Esophagus squamous epithelium (tissue), 5 donors: ENCODE results near the gene MOK. TPM values are rescaled to one million over a fixed set of nuclear protein-coding genes. Genes with fewer than 3 reads are reported as not detected.

ENCODE experiments used
- DNase-seq: peaks from one replicate; lab custom pipeline; 2025; lab: John Stamatoyannopoulos, UW
- H3K27ac ChIP-seq, 4 donors: fragments of 200-600 bp; sonication (generic); one replicate each; pipeline ENCODE4 v1.5.1; 2016 to 2019; ENCODE audit warnings: mild to moderate bottlenecking in 1 of 4
- H3K27me3 ChIP-seq, 4 donors: fragments of 200-600 bp; sonication (generic); 1 replicate in 3 of 4; 2 replicates in 1 of 4; pipeline versions ENCODE4 v1.5.1 to v1.6.0; 2017 to 2021; ENCODE audit warnings: antibody characterized with exemption in 1 of 4
- H3K36me3 ChIP-seq, 3 donors: fragments of 200-600 bp; sonication (generic); one replicate each; pipeline ENCODE4 v1.5.1; 2016 to 2019
- H3K4me1 ChIP-seq, 3 donors: fragments of 200-600 bp; sonication (generic); one replicate each; pipeline ENCODE4 v1.5.1; 2017 to 2019
- H3K4me3 ChIP-seq, 4 donors: fragments of 200-600 bp; sonication (generic); 1 replicate in 3 of 4; 2 replicates in 1 of 4; pipeline ENCODE4 v1.5.1; 2016 to 2019; ENCODE audit warnings: mild to moderate bottlenecking in 2 of 4, moderate library complexity in 1 of 4
- H3K9me3 ChIP-seq, 3 donors: fragments of 200-600 bp; sonication (generic); one replicate each; pipeline ENCODE4 v1.5.1; 2016 to 2019
- POLR2A ChIP-seq, 4 donors: fragments of 450-650 bp; IDR thresholded peaks; one replicate each; pipeline ENCODE4 v1.6.1; 2017; ENCODE audit warnings: antibody characterized with exemption in 4 of 4, mild to moderate bottlenecking in 4 of 4, moderate library complexity in 3 of 4
- WGBS, 2 donors: methylation state at CpG; one replicate each; pipeline ENCODE4 v1.1.5; 2018; 5-methylcytosine and 5-hydroxymethylcytosine counted together
- intact Hi-C: fragments of 100-400 bp; cut with DNase I; formaldehyde crosslinking; loops from one replicate; pipeline ENCODE4 v1.15.0; 2022
- total RNA-seq, 4 donors: library from RNA; depleted of rRNA; stranded (reverse); fragments of >200 nt; gene quantifications; one replicate each; pipeline ENCODE4 v1.1.0, GENCODE V29; 2016
- TF ChIP-seq, protein P1 (sequence below), 6 experiments: fragments of 450-650 bp in 4 of 6; fragments of 200-600 bp in 2 of 6; sonication (generic) in 2 of 6; IDR thresholded peaks; one replicate each; pipeline ENCODE4 v1.5.1; 2016 to 2019; ENCODE audit warnings: antibody characterized with exemption in 6 of 6, mild to moderate bottlenecking in 4 of 6, moderate library complexity in 4 of 6
- donor health status: DM: yes; HTN: yes; CAD: no.

Gene MOK
- total RNA-seq, 4 donors from 2014 or later = 6.2 to 8.3 (median 6.4) TPM

DNA sequence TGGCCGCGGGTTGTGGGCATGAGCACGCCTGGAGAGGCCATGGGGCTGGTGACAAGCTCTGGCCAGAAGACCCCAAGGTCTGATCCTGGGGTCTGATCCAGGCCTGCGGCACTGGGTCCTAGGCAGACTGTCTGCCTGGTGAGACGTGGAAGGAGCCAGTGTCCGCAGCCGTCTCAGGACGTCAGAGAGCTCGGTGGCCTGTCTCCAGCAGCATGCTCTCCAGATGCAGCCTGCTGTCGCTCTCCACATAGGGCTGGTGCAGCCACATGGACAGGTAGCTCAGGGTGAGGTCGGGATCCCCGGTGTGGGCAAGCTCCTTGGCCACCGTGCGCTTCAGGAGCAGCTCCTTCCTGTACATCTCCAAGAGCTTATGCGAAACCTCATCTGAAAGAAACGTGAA lies 43.4 kb upstream of the MOK start:
- H3K4me3 ChIP-seq = no peak overlapping the region
- WGBS, 2 donors = 82 to 87% methylated on average over 4 to 10 of the region's 16 CpGs
- TF ChIP-seq, protein P1, sequence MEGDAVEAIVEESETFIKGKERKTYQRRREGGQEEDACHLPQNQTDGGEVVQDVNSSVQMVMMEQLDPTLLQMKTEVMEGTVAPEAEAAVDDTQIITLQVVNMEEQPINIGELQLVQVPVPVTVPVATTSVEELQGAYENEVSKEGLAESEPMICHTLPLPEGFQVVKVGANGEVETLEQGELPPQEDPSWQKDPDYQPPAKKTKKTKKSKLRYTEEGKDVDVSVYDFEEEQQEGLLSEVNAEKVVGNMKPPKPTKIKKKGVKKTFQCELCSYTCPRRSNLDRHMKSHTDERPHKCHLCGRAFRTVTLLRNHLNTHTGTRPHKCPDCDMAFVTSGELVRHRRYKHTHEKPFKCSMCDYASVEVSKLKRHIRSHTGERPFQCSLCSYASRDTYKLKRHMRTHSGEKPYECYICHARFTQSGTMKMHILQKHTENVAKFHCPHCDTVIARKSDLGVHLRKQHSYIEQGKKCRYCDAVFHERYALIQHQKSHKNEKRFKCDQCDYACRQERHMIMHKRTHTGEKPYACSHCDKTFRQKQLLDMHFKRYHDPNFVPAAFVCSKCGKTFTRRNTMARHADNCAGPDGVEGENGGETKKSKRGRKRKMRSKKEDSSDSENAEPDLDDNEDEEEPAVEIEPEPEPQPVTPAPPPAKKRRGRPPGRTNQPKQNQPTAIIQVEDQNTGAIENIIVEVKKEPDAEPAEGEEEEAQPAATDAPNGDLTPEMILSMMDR (IDR thresholded peaks at IDR 0.05) = no peak
- no peak for TF ChIP-seq POLR2A (IDR thresholded peaks at IDR 0.05)
- no peak overlapping the region for H3K27ac ChIP-seq
- H3K27me3 ChIP-seq = no peaks in the 10 kb centered on the region
- no peaks in the 10 kb centered on the region for H3K9me3 ChIP-seq
- peaks cover 0 to 6% (median 0%) of the 10 kb centered on the region in 3 donors for H3K4me1 ChIP-seq
- intact Hi-C loops = no loop called here
- H3K36me3 ChIP-seq = peaks cover 0 to 100% (median 48%) of the 10 kb centered on the region in 3 donors
- DNase-seq = no peak

DNA sequence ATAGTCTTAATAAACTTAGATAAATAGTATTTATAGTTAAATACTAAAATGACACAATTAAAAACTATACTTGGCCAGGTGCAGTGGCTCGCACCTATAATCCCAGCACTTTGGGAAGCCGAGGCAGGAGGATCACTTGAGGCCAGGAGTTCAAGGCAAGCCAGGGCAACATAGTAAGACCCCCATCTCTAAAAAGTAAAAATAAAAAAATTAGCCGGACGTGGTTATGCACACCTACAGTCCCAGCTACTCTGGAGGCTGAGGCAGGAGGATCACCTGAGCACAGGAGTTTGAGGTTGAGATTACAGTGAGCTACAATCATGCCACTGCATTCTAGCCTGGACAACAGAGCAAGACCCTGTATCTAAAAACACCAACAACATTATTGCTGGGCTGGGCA lies 41.7 kb upstream of the MOK start:
- no peak for DNase-seq
- intact Hi-C loops = no loop called here
- TF ChIP-seq POLR2A (IDR thresholded peaks at IDR 0.05) = no peak
- WGBS, 2 donors = 90 to 98% methylated on average over 4 of the region's 4 CpGs
- Histone ChIP-seq H3K36me3 (peaks cover 0 to 100% (median 51%) of the 10 kb centered on the region in 3 donors), H3K27ac (no peak overlapping the region), H3K27me3 (no peaks in the 10 kb centered on the region), H3K4me1 (peaks cover 0 to 1% (median 0%) of the 10 kb centered on the region in 3 donors), H3K9me3 (no peaks in the 10 kb centered on the region), H3K4me3 (no peak overlapping the region)

DNA sequence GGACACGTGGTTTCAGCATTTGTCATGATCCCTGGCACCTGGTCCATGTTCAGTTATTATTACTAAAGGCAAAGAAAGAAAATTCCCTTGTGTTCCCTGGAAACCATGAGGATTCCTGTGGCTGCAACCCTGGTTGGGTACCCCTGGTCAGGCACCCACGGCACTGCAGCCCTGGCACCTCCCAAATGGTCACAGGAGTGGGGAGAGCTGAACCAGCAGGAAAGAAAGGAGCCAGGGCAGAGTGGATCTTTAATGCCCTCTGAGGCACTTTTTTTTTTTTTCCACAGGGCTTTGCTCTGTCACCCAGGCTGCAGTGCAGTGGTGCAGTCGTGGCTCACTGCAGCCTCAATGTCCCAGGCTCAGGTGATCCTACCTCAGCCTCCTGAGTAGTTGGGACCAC lies 40.3 kb upstream of the MOK start:
- Histone ChIP-seq H3K4me3 (no peak overlapping the region), H3K9me3 (no peaks in the 10 kb centered on the region), H3K36me3 (peaks cover 0 to 100% (median 51%) of the 10 kb centered on the region in 3 donors), H3K27me3 (no peaks in the 10 kb centered on the region), H3K27ac (no peak overlapping the region), H3K4me1 (no peaks in the 10 kb centered on the region)
- DNase-seq = no peak
- TF ChIP-seq POLR2A (IDR thresholded peaks at IDR 0.05) = no peak
- TF ChIP-seq, protein P1 (IDR thresholded peaks at IDR 0.05) = no peak
- intact Hi-C loops = no loop called here
- 81 to 86% methylated on average over 2 to 3 of the region's 3 CpGs for WGBS, 2 donors

DNA sequence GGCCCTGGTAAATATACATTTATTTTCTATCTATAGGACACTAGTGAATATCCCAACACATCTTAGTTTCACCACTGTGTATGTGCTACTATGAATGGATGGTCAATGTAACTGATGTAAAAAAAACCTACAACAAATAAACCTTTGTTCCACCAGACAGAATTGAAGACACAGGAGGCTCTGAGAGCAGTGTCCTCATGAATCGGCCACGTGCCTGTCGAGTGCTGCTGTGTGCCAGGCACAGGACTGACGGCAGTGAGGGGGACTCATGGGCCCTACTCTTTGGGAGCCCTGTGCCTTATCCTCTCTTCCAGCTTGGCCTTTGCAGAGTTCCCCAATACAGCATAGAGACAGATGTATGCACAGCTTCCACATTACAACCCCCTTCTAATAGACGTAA lies 39.5 kb upstream of the MOK start:
- no peaks in the 10 kb centered on the region for H3K27me3 ChIP-seq
- H3K4me3 ChIP-seq = no peak overlapping the region
- intact Hi-C loops = no loop called here
- H3K36me3 ChIP-seq = peaks cover 0 to 99% (median 47%) of the 10 kb centered on the region in 3 donors
- DNase-seq = no peak
- H3K27ac ChIP-seq = no peak overlapping the region
- 86 to 92% methylated on average over 2 to 5 of the region's 5 CpGs for WGBS, 2 donors
- no peaks in the 10 kb centered on the region for H3K4me1 ChIP-seq
- H3K9me3 ChIP-seq = no peaks in the 10 kb centered on the region
- TF ChIP-seq POLR2A (IDR thresholded peaks at IDR 0.05) = no peak
- TF ChIP-seq, protein P1 (IDR thresholded peaks at IDR 0.05) = no peak

DNA sequence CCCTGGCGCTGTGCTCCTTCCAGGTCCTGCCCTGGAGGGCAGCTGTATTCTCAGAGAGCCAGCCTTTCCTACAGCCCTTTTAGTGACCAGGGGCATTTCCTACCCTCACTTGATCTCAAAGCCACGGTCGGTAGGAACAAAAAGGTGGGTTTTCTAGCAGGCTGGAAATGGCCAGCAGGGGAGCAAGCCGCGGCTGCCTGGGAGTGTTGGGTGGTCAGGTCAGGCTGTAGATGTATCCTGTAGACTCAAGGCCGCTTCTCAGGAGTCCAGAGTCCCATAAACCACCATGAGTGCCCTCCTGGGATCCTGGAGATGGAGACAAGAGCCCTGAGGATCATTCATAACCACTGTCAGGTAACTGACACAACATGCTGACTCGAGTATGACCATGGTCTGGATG lies 39.1 kb upstream of the MOK start:
- DNase-seq = no peak
- TF ChIP-seq, protein P1 (IDR thresholded peaks at IDR 0.05) = no peak
- no peak for TF ChIP-seq POLR2A (IDR thresholded peaks at IDR 0.05)

DNA sequence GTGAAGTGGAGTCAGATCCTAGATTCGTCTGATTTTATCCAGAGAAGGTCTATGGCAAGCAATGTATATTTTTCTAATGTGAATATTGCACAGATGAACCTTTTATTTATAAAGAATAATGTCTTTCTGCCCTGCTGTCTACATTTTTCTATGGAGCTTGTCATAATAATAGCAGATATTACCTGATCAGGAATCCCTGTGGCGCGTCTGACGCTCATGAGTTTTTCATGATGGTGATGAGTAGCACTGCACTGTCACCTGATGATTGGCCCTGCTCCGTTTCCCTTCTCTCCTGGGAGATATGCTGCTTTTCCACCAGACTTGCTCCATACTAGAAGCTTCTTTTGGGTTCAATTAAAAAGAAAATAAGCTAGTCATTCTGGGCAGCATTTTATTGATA lies 37.3 kb upstream of the MOK start:
- H3K4me3 ChIP-seq = no peak overlapping the region
- WGBS, 2 donors = 85 to 88% methylated on average over 5 of the region's 5 CpGs
- no peaks in the 10 kb centered on the region for H3K4me1 ChIP-seq
- H3K36me3 ChIP-seq = peaks cover 0 to 96% (median 29%) of the 10 kb centered on the region in 3 donors
- H3K27me3 ChIP-seq = no peaks in the 10 kb centered on the region
- DNase-seq = no peak
- intact Hi-C loops = no loop called here
- H3K9me3 ChIP-seq = no peaks in the 10 kb centered on the region
- H3K27ac ChIP-seq = no peak overlapping the region
- TF ChIP-seq, protein P1 (IDR thresholded peaks at IDR 0.05) = no peak
- TF ChIP-seq POLR2A (IDR thresholded peaks at IDR 0.05) = no peak

More for the DNA sequence above, 39.1 kb upstream of the MOK start:
- Histone ChIP-seq H3K9me3 (no peaks in the 10 kb centered on the region), H3K27me3 (no peaks in the 10 kb centered on the region), H3K36me3 (peaks cover 0 to 99% (median 46%) of the 10 kb centered on the region in 3 donors), H3K4me3 (no peak overlapping the region), H3K27ac (no peak overlapping the region), H3K4me1 (no peaks in the 10 kb centered on the region)
- intact Hi-C loops = no loop called here
- 86 to 92% methylated on average over 4 to 5 of the region's 7 CpGs for WGBS, 2 donors
